Activated T-cell treated with anti-CD3 and anti-CD28 coated beads, Interleukin-2, amount 50 U/mL, for 4 hours (primary cell): ENCODE measurements around the gene SLAMF7. TPM values are rescaled to one million over a fixed set of nuclear protein-coding genes. Genes with fewer than 3 reads are reported as not detected.

Source experiments
- ATAC-seq, 2 donors: fragments of 200-7000 bp; cut with Tn5 transposase; one replicate each; pipeline ENCODE4 v1.10.0; 2021
- DNase-seq: peaks from one replicate; pipeline ENCODE4 v3.0.0-alpha.2; 2020
- H3K27me3 Mint-ChIP-seq: one replicate; pipeline ENCODE4 v1.8.0; 2021; ENCODE audit warnings: low read depth, mixed read lengths
- H3K36me3 Mint-ChIP-seq: one replicate; pipeline ENCODE4 v1.8.0; 2022; ENCODE audit warnings: mixed read lengths; ENCODE audit not compliant: insufficient read depth
- H3K4me1 Mint-ChIP-seq: one replicate; pipeline ENCODE4 v1.8.0; 2021; ENCODE audit warnings: low read depth, mixed read lengths
- H3K4me3 Mint-ChIP-seq: one replicate; pipeline ENCODE4 v1.8.0; 2021; ENCODE audit warnings: mild to moderate bottlenecking, moderate library complexity, mixed read lengths
- H3K9me3 Mint-ChIP-seq: one replicate; pipeline ENCODE4 v1.8.0; 2021; ENCODE audit warnings: mixed read lengths
- total RNA-seq, 3 donors: library from RNA; stranded (reverse); gene quantifications; one replicate each; pipeline ENCODE4 v1.2.1, GENCODE V29; 2021

SLAMF7 gene
- total RNA-seq, 3 donors from 2014 or later: 44.1 to 80.5 (median 71.7) TPM

GRCh38 chr1:160759740-160760139 lies 20.7 kb downstream of the SLAMF7 start:
- H3K9me3 Mint-ChIP-seq: no peaks in the 10 kb centered on the region
- ATAC-seq: no peak
- DNase-seq: no peak
- no peaks in the 10 kb centered on the region for H3K36me3 Mint-ChIP-seq
- no peak overlapping the region for H3K4me3 Mint-ChIP-seq
- no peaks in the 10 kb centered on the region for H3K27me3 Mint-ChIP-seq
- H3K4me1 Mint-ChIP-seq: peaks cover 22% of the 10 kb centered on the region

- no peak for ATAC-seq
Measured at GRCh38 chr1:160761046-160761445, 22.0 kb downstream of the SLAMF7 start.

GRCh38 chr1:160761886-160762285 lies 22.8 kb downstream of the SLAMF7 start:
- ATAC-seq: no peak
- no peaks in the 10 kb centered on the region for H3K27me3 Mint-ChIP-seq
- H3K36me3 Mint-ChIP-seq: peaks cover 2% of the 10 kb centered on the region
- H3K4me1 Mint-ChIP-seq: peaks cover 17% of the 10 kb centered on the region
- DNase-seq: no peak
- no peak overlapping the region for H3K4me3 Mint-ChIP-seq
- H3K9me3 Mint-ChIP-seq: no peaks in the 10 kb centered on the region

More at GRCh38 chr1:160761046-160761445, 22.0 kb downstream of the SLAMF7 start:
- Mint-ChIP-seq H3K4me3 (no peak overlapping the region), H3K4me1 (peaks cover 19% of the 10 kb centered on the region), H3K27me3 (no peaks in the 10 kb centered on the region), H3K36me3 (no peaks in the 10 kb centered on the region), H3K9me3 (no peaks in the 10 kb centered on the region)
- no peak for DNase-seq

- H3K36me3 Mint-ChIP-seq: peaks cover 2% of the 10 kb centered on the region
- no peak for DNase-seq
- no peaks in the 10 kb centered on the region for H3K9me3 Mint-ChIP-seq
- H3K4me3 Mint-ChIP-seq: no peak overlapping the region
- H3K27me3 Mint-ChIP-seq: no peaks in the 10 kb centered on the region
- ATAC-seq: no peak
- peaks cover 24% of the 10 kb centered on the region for H3K4me1 Mint-ChIP-seq
Measured at GRCh38 chr1:160763993-160764392, 24.9 kb downstream of the SLAMF7 start.

GRCh38 chr1:160767395-160768294 lies 28.6 kb downstream of the SLAMF7 start:
- H3K9me3 Mint-ChIP-seq: no peaks in the 10 kb centered on the region
- H3K27me3 Mint-ChIP-seq: no peaks in the 10 kb centered on the region
- peak; percentile 65 to 81 for ATAC-seq
- peak overlapping the region; percentile 77 for H3K4me3 Mint-ChIP-seq
- H3K4me1 Mint-ChIP-seq: peaks cover 34% of the 10 kb centered on the region
- peaks cover 2% of the 10 kb centered on the region for H3K36me3 Mint-ChIP-seq
- DNase-seq: peak; percentile 20

- H3K4me3 Mint-ChIP-seq: peak overlapping the region; percentile 77
- no peaks in the 10 kb centered on the region for H3K9me3 Mint-ChIP-seq
- H3K4me1 Mint-ChIP-seq: peaks cover 38% of the 10 kb centered on the region
- DNase-seq (peak; percentile 80), ATAC-seq (peak; percentile 77 to 78)
- H3K27me3 Mint-ChIP-seq: no peaks in the 10 kb centered on the region
- peaks cover 2% of the 10 kb centered on the region for H3K36me3 Mint-ChIP-seq
Measured at GRCh38 chr1:160768295-160768657, 29.2 kb downstream of the SLAMF7 start.

GRCh38 chr1:160772331-160772730 lies 33.3 kb downstream of the SLAMF7 start:
- Mint-ChIP-seq H3K36me3 (no peaks in the 10 kb centered on the region), H3K9me3 (no peaks in the 10 kb centered on the region), H3K4me3 (no peak overlapping the region), H3K4me1 (peaks cover 37% of the 10 kb centered on the region), H3K27me3 (no peaks in the 10 kb centered on the region)
- no peak for ATAC-seq
- no peak for DNase-seq

GRCh38 chr1:160773093-160773492 lies 34.0 kb downstream of the SLAMF7 start:
- Mint-ChIP-seq H3K9me3 (no peaks in the 10 kb centered on the region), H3K4me3 (no peak overlapping the region), H3K36me3 (no peaks in the 10 kb centered on the region), H3K27me3 (no peaks in the 10 kb centered on the region), H3K4me1 (peaks cover 32% of the 10 kb centered on the region)
- ATAC-seq (no peak), DNase-seq (no peak)

- DNase-seq (no peak), ATAC-seq (peak; percentile 54 to 58)
- H3K4me3 Mint-ChIP-seq: no peak overlapping the region
- H3K36me3 Mint-ChIP-seq: no peaks in the 10 kb centered on the region
- H3K9me3 Mint-ChIP-seq: no peaks in the 10 kb centered on the region
- H3K27me3 Mint-ChIP-seq: no peaks in the 10 kb centered on the region
- peaks cover 30% of the 10 kb centered on the region for H3K4me1 Mint-ChIP-seq
Measured at GRCh38 chr1:160774886-160775719, 36.1 kb downstream of the SLAMF7 start.

- ATAC-seq (peak in 1 of 2 donors; percentile 4), DNase-seq (no peak)
- Mint-ChIP-seq H3K4me1 (peaks cover 30% of the 10 kb centered on the region), H3K9me3 (no peaks in the 10 kb centered on the region), H3K27me3 (no peaks in the 10 kb centered on the region), H3K36me3 (no peaks in the 10 kb centered on the region), H3K4me3 (no peak overlapping the region)
Measured at GRCh38 chr1:160776178-160776577, 37.1 kb downstream of the SLAMF7 start.

- peak; percentile 41 for DNase-seq
- Mint-ChIP-seq H3K4me3 (no peak overlapping the region), H3K4me1 (peaks cover 33% of the 10 kb centered on the region), H3K9me3 (no peaks in the 10 kb centered on the region), H3K36me3 (no peaks in the 10 kb centered on the region), H3K27me3 (no peaks in the 10 kb centered on the region)
- ATAC-seq: peak; percentile 35 to 59
Measured at GRCh38 chr1:160777486-160778089, 38.5 kb downstream of the SLAMF7 start.

GRCh38 chr1:160778976-160779375 lies 39.9 kb downstream of the SLAMF7 start:
- H3K4me1 Mint-ChIP-seq: peaks cover 30% of the 10 kb centered on the region
- H3K4me3 Mint-ChIP-seq: no peak overlapping the region
- ATAC-seq (no peak), DNase-seq (no peak)
- H3K36me3 Mint-ChIP-seq: no peaks in the 10 kb centered on the region
- H3K9me3 Mint-ChIP-seq: no peaks in the 10 kb centered on the region
- H3K27me3 Mint-ChIP-seq: no peaks in the 10 kb centered on the region

GRCh38 chr1:160779626-160780397 lies 40.8 kb downstream of the SLAMF7 start:
- Mint-ChIP-seq H3K4me1 (peaks cover 27% of the 10 kb centered on the region), H3K9me3 (no peaks in the 10 kb centered on the region), H3K36me3 (no peaks in the 10 kb centered on the region), H3K4me3 (no peak overlapping the region), H3K27me3 (no peaks in the 10 kb centered on the region)
- DNase-seq: peak; percentile 39
- ATAC-seq: peak; percentile 39 to 42

GRCh38 chr1:160780398-160780755 lies 41.3 kb downstream of the SLAMF7 start:
- no peaks in the 10 kb centered on the region for H3K27me3 Mint-ChIP-seq
- no peak overlapping the region for H3K4me3 Mint-ChIP-seq
- DNase-seq: no peak
- no peak for ATAC-seq
- H3K9me3 Mint-ChIP-seq: no peaks in the 10 kb centered on the region
- peaks cover 22% of the 10 kb centered on the region for H3K4me1 Mint-ChIP-seq
- H3K36me3 Mint-ChIP-seq: no peaks in the 10 kb centered on the region
